Effector memory CD4-positive, alpha-beta T cell (primary cell): ENCODE measurements around the gene OSBPL1A.

Experiments
- DNase-seq, 3 donors: peaks; one replicate each; pipeline ENCODE4 v3.0.0-alpha.2; 2020
- H3K27ac ChIP-seq: 2 replicates; pipeline ENCODE4 v1.7.0; 2013; ENCODE audit warnings: mild to moderate bottlenecking, low read length, moderate library complexity; ENCODE audit not compliant: insufficient read depth, poor library complexity, severe bottlenecking
- H3K27me3 ChIP-seq: replicated peaks from 2 replicates; pipeline ENCODE4 v1.7.0; 2013; ENCODE audit warnings: mild to moderate bottlenecking, low read length; ENCODE audit not compliant: insufficient read depth, control insufficient read depth, poor library complexity, severe bottlenecking
- H3K36me3 ChIP-seq: 2 replicates; pipeline ENCODE4 v1.7.0; 2013; ENCODE audit warnings: mild to moderate bottlenecking, low read length, moderate library complexity; ENCODE audit not compliant: control insufficient read depth, insufficient read depth
- H3K4me1 ChIP-seq: 2 replicates; pipeline ENCODE4 v1.7.0; 2013; ENCODE audit warnings: low read length, mild to moderate bottlenecking; ENCODE audit not compliant: control insufficient read depth, insufficient read depth, poor library complexity, severe bottlenecking
- H3K4me3 ChIP-seq: 2 replicates; pipeline ENCODE4 v1.7.0; 2013; ENCODE audit warnings: low read length, low read depth, mild to moderate bottlenecking; ENCODE audit not compliant: insufficient read depth, poor library complexity, severe bottlenecking
- H3K9me3 ChIP-seq: 2 replicates; pipeline ENCODE4 v1.7.0; 2013; ENCODE audit warnings: mild to moderate bottlenecking, low read length, moderate library complexity; ENCODE audit not compliant: control insufficient read depth

The OSBPL1A gene

GRCh38 chr18:24199372-24199962, 198.2 kb downstream of the OSBPL1A start:
- Histone ChIP-seq H3K4me1 (no peaks in the 10 kb centered on the region), H3K27ac (no peak overlapping the region), H3K36me3 (no peaks in the 10 kb centered on the region), H3K27me3 (no peaks in the 10 kb centered on the region), H3K4me3 (no peak overlapping the region), H3K9me3 (no peaks in the 10 kb centered on the region)
- no peak for DNase-seq

GRCh38 chr18:24198461-24198860, 199.2 kb downstream of the OSBPL1A start:
- no peaks in the 10 kb centered on the region for H3K4me1 ChIP-seq
- no peak overlapping the region for H3K27ac ChIP-seq
- DNase-seq = no peak
- no peaks in the 10 kb centered on the region for H3K9me3 ChIP-seq
- no peaks in the 10 kb centered on the region for H3K36me3 ChIP-seq
- H3K27me3 ChIP-seq = no peaks in the 10 kb centered on the region
- no peak overlapping the region for H3K4me3 ChIP-seq

- Histone ChIP-seq H3K36me3 (no peaks in the 10 kb centered on the region), H3K4me1 (no peaks in the 10 kb centered on the region), H3K27ac (no peak overlapping the region), H3K9me3 (no peaks in the 10 kb centered on the region), H3K27me3 (no peaks in the 10 kb centered on the region), H3K4me3 (no peak overlapping the region)
- DNase-seq = no peak
Observed at GRCh38 chr18:24197412-24197811, 200.2 kb downstream of the OSBPL1A start.

- H3K27ac ChIP-seq = no peak overlapping the region
- no peaks in the 10 kb centered on the region for H3K9me3 ChIP-seq
- H3K4me1 ChIP-seq = no peaks in the 10 kb centered on the region
- H3K27me3 ChIP-seq = no peaks in the 10 kb centered on the region
- no peaks in the 10 kb centered on the region for H3K36me3 ChIP-seq
- no peak for DNase-seq
- no peak overlapping the region for H3K4me3 ChIP-seq
Observed at GRCh38 chr18:24196764-24197163, 200.9 kb downstream of the OSBPL1A start.

- H3K4me3 ChIP-seq = no peak overlapping the region
- no peak for DNase-seq
- no peaks in the 10 kb centered on the region for H3K9me3 ChIP-seq
- no peaks in the 10 kb centered on the region for H3K36me3 ChIP-seq
- no peaks in the 10 kb centered on the region for H3K27me3 ChIP-seq
- H3K27ac ChIP-seq = no peak overlapping the region
- H3K4me1 ChIP-seq = no peaks in the 10 kb centered on the region
Observed at GRCh38 chr18:24195296-24196053, 202.1 kb downstream of the OSBPL1A start.

GRCh38 chr18:24190590-24190989, 207.0 kb downstream of the OSBPL1A start:
- no peak for DNase-seq
- H3K4me1 ChIP-seq = no peaks in the 10 kb centered on the region

GRCh38 chr18:24189664-24190346, 207.8 kb downstream of the OSBPL1A start:
- no peak overlapping the region for H3K4me3 ChIP-seq
- no peaks in the 10 kb centered on the region for H3K4me1 ChIP-seq
- H3K27me3 ChIP-seq = no peaks in the 10 kb centered on the region
- DNase-seq = no peak
- no peaks in the 10 kb centered on the region for H3K36me3 ChIP-seq
- H3K9me3 ChIP-seq = no peaks in the 10 kb centered on the region
- no peak overlapping the region for H3K27ac ChIP-seq

More at GRCh38 chr18:24190590-24190989, 207.0 kb downstream of the OSBPL1A start:
- H3K27ac ChIP-seq = no peak overlapping the region
- no peaks in the 10 kb centered on the region for H3K9me3 ChIP-seq
- H3K4me3 ChIP-seq = no peak overlapping the region
- no peaks in the 10 kb centered on the region for H3K36me3 ChIP-seq
- no peaks in the 10 kb centered on the region for H3K27me3 ChIP-seq

GRCh38 chr18:24189007-24189528, 208.6 kb downstream of the OSBPL1A start:
- no peak for DNase-seq

GRCh38 chr18:24188120-24188519, 209.5 kb downstream of the OSBPL1A start:
- Histone ChIP-seq H3K9me3 (no peaks in the 10 kb centered on the region), H3K4me3 (no peak overlapping the region), H3K27me3 (no peaks in the 10 kb centered on the region), H3K4me1 (no peaks in the 10 kb centered on the region), H3K36me3 (no peaks in the 10 kb centered on the region), H3K27ac (no peak overlapping the region)
- no peak for DNase-seq

More at GRCh38 chr18:24189007-24189528, 208.6 kb downstream of the OSBPL1A start:
- no peak overlapping the region for H3K4me3 ChIP-seq
- H3K27ac ChIP-seq = no peak overlapping the region
- no peaks in the 10 kb centered on the region for H3K36me3 ChIP-seq
- no peaks in the 10 kb centered on the region for H3K9me3 ChIP-seq
- no peaks in the 10 kb centered on the region for H3K4me1 ChIP-seq
- H3K27me3 ChIP-seq = no peaks in the 10 kb centered on the region

GRCh38 chr18:24187689-24188088, 209.9 kb downstream of the OSBPL1A start:
- H3K27me3 ChIP-seq = no peaks in the 10 kb centered on the region
- no peak overlapping the region for H3K4me3 ChIP-seq
- no peak for DNase-seq
- no peak overlapping the region for H3K27ac ChIP-seq
- no peaks in the 10 kb centered on the region for H3K36me3 ChIP-seq
- no peaks in the 10 kb centered on the region for H3K9me3 ChIP-seq
- H3K4me1 ChIP-seq = no peaks in the 10 kb centered on the region
